Ovary (tissue), 3 donors: ENCODE data around the gene HPCAL4.

Experiments used
- CTCF ChIP-seq, 3 donors: fragments of 450-650 bp in 2 of 3; fragments of 200-600 bp in 1 of 3; IDR thresholded peaks; one replicate each; pipeline versions ENCODE4 v1.5.1 to v1.8.0; 2016 to 2022; ENCODE audit warnings: antibody characterized with exemption in 3 of 3, mild to moderate bottlenecking in 1 of 3
- EP300 ChIP-seq: sonication (generic); formaldehyde crosslinking; IDR thresholded peaks from one replicate; pipeline ENCODE4 v1.6.1; 2017; ENCODE audit warnings: antibody characterized with exemption
- POLR2A ChIP-seq: fragments of 450-650 bp; IDR thresholded peaks from one replicate; pipeline ENCODE4 v1.6.1; 2017; ENCODE audit warnings: antibody characterized with exemption, mild to moderate bottlenecking, moderate library complexity
- donor health status: DM: no; HTN: no; CAD: no.

- TF ChIP-seq CTCF (IDR thresholded peaks at IDR 0.05) (no peak), EP300 (no peak), POLR2A (peak; percentile 60)
These were observed 47.6 kb upstream of the HPCAL4 start, which contains the start of gene PPIE for GRCh38 chr1:39738622-39739366.
